BLaER1 treated with 17β-estradiol and CSF1 and Interleukin-3, amounts not matched to agents 10 nM and 100 nM (cell line): ENCODE data around the gene PTPRE.

Experiments used
- H3K27ac ChIP-seq, 11 experiments: shearing (Covaris generic); formaldehyde crosslinking; 2 replicates each; pipeline ENCODE4 v1.8.1; 2022
- H3K27me3 ChIP-seq, 11 experiments: shearing (Covaris generic); formaldehyde crosslinking; 2 replicates each; pipeline ENCODE4 v1.8.1; 2022
- H3K36me3 ChIP-seq, 11 experiments: shearing (Covaris generic); formaldehyde crosslinking; 2 replicates each; pipeline ENCODE4 v1.8.1; 2022
- H3K4me1 ChIP-seq, 10 experiments: shearing (Covaris generic); formaldehyde crosslinking; 2 replicates each; pipeline ENCODE4 v1.8.1; 2022
- H3K4me2 ChIP-seq, 11 experiments: shearing (Covaris generic); formaldehyde crosslinking; 2 replicates each; pipeline ENCODE4 v1.8.1; 2022
- H3K4me3 ChIP-seq, 10 experiments: shearing (Covaris generic); formaldehyde crosslinking; 2 replicates each; pipeline ENCODE4 v1.8.1; 2022
- H3K9ac ChIP-seq, 11 experiments: shearing (Covaris generic); formaldehyde crosslinking; 2 replicates each; pipeline ENCODE4 v1.8.1; 2022
- H3K9me3 ChIP-seq, 11 experiments: shearing (Covaris generic); formaldehyde crosslinking; replicated peaks in 1 of 11; 2 replicates each; pipeline ENCODE4 v1.8.1; 2022
- H4K20me1 ChIP-seq, 11 experiments: shearing (Covaris generic); formaldehyde crosslinking; 2 replicates each; pipeline ENCODE4 v1.8.1; 2022
- Cebpa-rat ChIP-seq, 11 experiments: shearing (Covaris generic); IDR thresholded peaks; 2 replicates each; pipeline ENCODE4 v1.8.1; 2022

The PTPRE gene

GRCh38 chr10:128054163-128054970, 147.5 kb downstream of the PTPRE start:
- Histone ChIP-seq H3K27me3 (no peaks in the 10 kb centered on the region), H3K4me3 (peak overlapping the region in 4 of 10 experiments; percentile 3 to 86 (median 32); a peak in 5 of 20 replicates), H3K4me1 (peaks cover 84 to 97% (median 91%) of the 10 kb centered on the region in 10 experiments), H4K20me1 (peaks cover 47 to 93% (median 85%) of the 10 kb centered on the region in 11 experiments), H3K36me3 (peaks cover 94 to 100% (median 98%) of the 10 kb centered on the region in 11 experiments), H3K9ac (peak overlapping the region in 7 of 11 experiments; percentile 24 to 95 (median 36); a peak in 11 of 22 replicates), H3K9me3 (no peaks in the 10 kb centered on the region), H3K4me2 (peak overlapping the region; percentile 1 to 99 (median 92); a peak in 17 of 22 replicates), H3K27ac (peak overlapping the region; percentile 2 to 99 (median 49); a peak in 19 of 22 replicates)
- TF ChIP-seq Cebpa-rat (IDR thresholded peaks at IDR 0.05): no peak

- Histone ChIP-seq H4K20me1 (peaks cover 47 to 92% (median 82%) of the 10 kb centered on the region in 11 experiments), H3K4me2 (peak overlapping the region in 10 of 11 experiments; percentile 2 to 99 (median 94); a peak in 18 of 22 replicates), H3K4me3 (peak overlapping the region in 4 of 10 experiments; percentile 3 to 86 (median 32); a peak in 4 of 20 replicates), H3K27me3 (no peaks in the 10 kb centered on the region), H3K9ac (peak overlapping the region in 8 of 11 experiments; percentile 5 to 95 (median 34); a peak in 10 of 22 replicates), H3K36me3 (peaks cover 96 to 100% (median 100%) of the 10 kb centered on the region in 11 experiments), H3K4me1 (peaks cover 93 to 100% (median 98%) of the 10 kb centered on the region in 10 experiments), H3K9me3 (no peaks in the 10 kb centered on the region), H3K27ac (peak overlapping the region in 9 of 11 experiments; percentile 32 to 99 (median 93); a peak in 16 of 22 replicates)
- no peak for TF ChIP-seq Cebpa-rat (IDR thresholded peaks at IDR 0.05)
These were observed 148.4 kb downstream of the PTPRE start for GRCh38 chr10:128055061-128055868.

GRCh38 chr10:128056303-128057050, 149.6 kb downstream of the PTPRE start:
- Histone ChIP-seq H3K36me3 (peaks cover 100% of the 10 kb centered on the region in 11 experiments), H3K9me3 (no peaks in the 10 kb centered on the region), H4K20me1 (peaks cover 47 to 81% (median 71%) of the 10 kb centered on the region in 11 experiments), H3K4me3 (peak overlapping the region in 1 of 10 experiments; percentile 86; a peak in 1 of 20 replicates), H3K4me2 (peak overlapping the region in 9 of 11 experiments; percentile 74 to 99 (median 96); a peak in 18 of 22 replicates), H3K27me3 (no peaks in the 10 kb centered on the region), H3K27ac (peak overlapping the region; percentile 3 to 99 (median 39); a peak in 17 of 22 replicates), H3K9ac (peak overlapping the region in 4 of 11 experiments; percentile 22 to 98 (median 76); a peak in 6 of 22 replicates), H3K4me1 (peaks cover 95 to 100% (median 99%) of the 10 kb centered on the region in 10 experiments)
- no peak for TF ChIP-seq Cebpa-rat (IDR thresholded peaks at IDR 0.05)

- H4K20me1 ChIP-seq: peaks cover 32 to 64% (median 53%) of the 10 kb centered on the region in 11 experiments
- no peak for TF ChIP-seq Cebpa-rat (IDR thresholded peaks at IDR 0.05)
- peak overlapping the region in 2 of 10 experiments; percentile 13 to 26; a peak in 4 of 20 replicates for H3K4me3 ChIP-seq
- H3K9me3 ChIP-seq: no peaks in the 10 kb centered on the region
- peak overlapping the region; percentile 35 to 98 (median 94) for H3K9ac ChIP-seq
- peak overlapping the region; percentile 74 to 99 (median 96) for H3K4me2 ChIP-seq
- peaks cover 88 to 94% (median 91%) of the 10 kb centered on the region in 11 experiments for H3K36me3 ChIP-seq
- peaks cover 94 to 98% (median 97%) of the 10 kb centered on the region in 10 experiments for H3K4me1 ChIP-seq
- peak overlapping the region; percentile 98 to 100 (median 99) for H3K27ac ChIP-seq
- H3K27me3 ChIP-seq: no peaks in the 10 kb centered on the region; a peak in 1 of 22 replicates
These were observed 151.3 kb downstream of the PTPRE start for GRCh38 chr10:128058106-128058749.

GRCh38 chr10:128058750-128059134, 151.8 kb downstream of the PTPRE start:
- Histone ChIP-seq H3K27ac (peak overlapping the region; percentile 98 to 100 (median 99)), H3K9me3 (no peaks in the 10 kb centered on the region), H3K27me3 (no peaks in the 10 kb centered on the region; a peak in 1 of 22 replicates), H3K4me2 (peak overlapping the region; percentile 74 to 99 (median 96)), H4K20me1 (peaks cover 28 to 59% (median 48%) of the 10 kb centered on the region in 11 experiments), H3K4me3 (peak overlapping the region in 2 of 10 experiments; percentile 13 to 26; a peak in 4 of 20 replicates), H3K9ac (peak overlapping the region; percentile 56 to 98 (median 94); a peak in 21 of 22 replicates), H3K4me1 (peaks cover 96 to 98% (median 98%) of the 10 kb centered on the region in 10 experiments), H3K36me3 (peaks cover 83 to 92% (median 86%) of the 10 kb centered on the region in 11 experiments)
- TF ChIP-seq Cebpa-rat (IDR thresholded peaks at IDR 0.05): no peak

GRCh38 chr10:128059266-128059981, 152.5 kb downstream of the PTPRE start:
- Histone ChIP-seq H3K36me3 (peaks cover 76 to 87% (median 79%) of the 10 kb centered on the region in 11 experiments), H3K9me3 (no peaks in the 10 kb centered on the region), H3K27me3 (no peaks in the 10 kb centered on the region; a peak in 1 of 22 replicates), H3K4me1 (peaks cover 96 to 99% (median 97%) of the 10 kb centered on the region in 10 experiments), H4K20me1 (peaks cover 23 to 52% (median 42%) of the 10 kb centered on the region in 11 experiments), H3K4me3 (peak overlapping the region in 4 of 10 experiments; percentile 7 to 41 (median 22); a peak in 5 of 20 replicates), H3K27ac (peak overlapping the region; percentile 98 to 100 (median 99)), H3K9ac (peak overlapping the region; percentile 58 to 98 (median 94); a peak in 21 of 22 replicates), H3K4me2 (peak overlapping the region; percentile 74 to 99 (median 96))
- TF ChIP-seq Cebpa-rat (IDR thresholded peaks at IDR 0.05): no peak

GRCh38 chr10:128059982-128060293, 153.0 kb downstream of the PTPRE start:
- Histone ChIP-seq H3K4me2 (peak overlapping the region; percentile 74 to 99 (median 96)), H3K27me3 (no peaks in the 10 kb centered on the region; a peak in 1 of 22 replicates), H3K9ac (peak overlapping the region; percentile 92 to 98 (median 96); a peak in 21 of 22 replicates), H3K4me3 (peak overlapping the region in 6 of 10 experiments; percentile 10 to 68 (median 55); a peak in 9 of 20 replicates), H3K27ac (peak overlapping the region; percentile 98 to 100 (median 99)), H3K36me3 (peaks cover 72 to 83% (median 75%) of the 10 kb centered on the region in 11 experiments), H3K9me3 (no peaks in the 10 kb centered on the region), H3K4me1 (peaks cover 92 to 97% (median 94%) of the 10 kb centered on the region in 10 experiments), H4K20me1 (peaks cover 18 to 47% (median 37%) of the 10 kb centered on the region in 11 experiments)
- TF ChIP-seq Cebpa-rat (IDR thresholded peaks at IDR 0.05): no peak
